Measurements from ENCODE around the gene MUC4.

- TF ChIP-seq, protein P1, sequence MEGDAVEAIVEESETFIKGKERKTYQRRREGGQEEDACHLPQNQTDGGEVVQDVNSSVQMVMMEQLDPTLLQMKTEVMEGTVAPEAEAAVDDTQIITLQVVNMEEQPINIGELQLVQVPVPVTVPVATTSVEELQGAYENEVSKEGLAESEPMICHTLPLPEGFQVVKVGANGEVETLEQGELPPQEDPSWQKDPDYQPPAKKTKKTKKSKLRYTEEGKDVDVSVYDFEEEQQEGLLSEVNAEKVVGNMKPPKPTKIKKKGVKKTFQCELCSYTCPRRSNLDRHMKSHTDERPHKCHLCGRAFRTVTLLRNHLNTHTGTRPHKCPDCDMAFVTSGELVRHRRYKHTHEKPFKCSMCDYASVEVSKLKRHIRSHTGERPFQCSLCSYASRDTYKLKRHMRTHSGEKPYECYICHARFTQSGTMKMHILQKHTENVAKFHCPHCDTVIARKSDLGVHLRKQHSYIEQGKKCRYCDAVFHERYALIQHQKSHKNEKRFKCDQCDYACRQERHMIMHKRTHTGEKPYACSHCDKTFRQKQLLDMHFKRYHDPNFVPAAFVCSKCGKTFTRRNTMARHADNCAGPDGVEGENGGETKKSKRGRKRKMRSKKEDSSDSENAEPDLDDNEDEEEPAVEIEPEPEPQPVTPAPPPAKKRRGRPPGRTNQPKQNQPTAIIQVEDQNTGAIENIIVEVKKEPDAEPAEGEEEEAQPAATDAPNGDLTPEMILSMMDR (IDR thresholded peaks at IDR 0.05; ENCODE audit: low read depth, low read length, missing input control) = no peak
- TF ChIP-seq RAD21 (IDR thresholded peaks at IDR 0.05) (no peak), REST (IDR thresholded peaks at IDR 0.05) (no peak), FOXA1 (IDR thresholded peaks at IDR 0.05) (no peak), JUND (IDR thresholded peaks at IDR 0.05) (no peak), YY1 (IDR thresholded peaks at IDR 0.05) (no peak), EGR1 (IDR thresholded peaks at IDR 0.05; ENCODE audit: low read depth in 2 of 2) (no peak), RXRA (IDR thresholded peaks at IDR 0.05) (no peak), ATF3 (IDR thresholded peaks at IDR 0.05) (no peak)
- TF ChIP-seq, protein P2, sequence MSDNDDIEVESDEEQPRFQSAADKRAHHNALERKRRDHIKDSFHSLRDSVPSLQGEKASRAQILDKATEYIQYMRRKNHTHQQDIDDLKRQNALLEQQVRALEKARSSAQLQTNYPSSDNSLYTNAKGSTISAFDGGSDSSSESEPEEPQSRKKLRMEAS (IDR thresholded peaks at IDR 0.05) = no peak
Observed at GRCh38 chr3:195755391-195755790, 56.3 kb downstream of the MUC4 start.

Measured in liver (tissue), 3 donors.